Uterus (tissue), 2 donors: Measurements from ENCODE around the gene ZNF837.
"Not testable (repeated sequence)": the region's sequence is repeated elsewhere in the genome, so short reads cannot be mapped to it uniquely, and the experiment has no call there.

Experiments
- CTCF ChIP-seq, 4 experiments: fragments of 200-600 bp in 2 of 4; fragments of 450-650 bp in 2 of 4; sonication (generic) in 2 of 4; IDR thresholded peaks; one replicate each; pipeline ENCODE4 v1.5.1; 2016 to 2019; ENCODE audit warnings: antibody characterized with exemption in 4 of 4, mild to moderate bottlenecking in 2 of 4, moderate library complexity in 1 of 4
- POLR2A ChIP-seq, 2 donors: fragments of 450-650 bp; IDR thresholded peaks; one replicate each; pipeline ENCODE4 v1.6.1; 2016; ENCODE audit warnings: antibody characterized with exemption in 2 of 2, mild to moderate bottlenecking in 1 of 2, moderate library complexity in 1 of 2

- not testable (repeated sequence) for TF ChIP-seq CTCF, POLR2A (IDR thresholded peaks at IDR 0.05)
Observed at GRCh38 chr19:58403920-58404478, 23.2 kb upstream of the ZNF837 start.
